NCI-H510A (cell line): Measurements from ENCODE around the gene SEMA3C.

Experiments
- DNase-seq: peaks from one replicate; lab custom pipeline; 2025; lab: John Stamatoyannopoulos, UW

Gene SEMA3C

GRCh38 chr7:80734011-80734410 is 184.8 kb downstream of the SEMA3C start:
- DNase-seq, result no peak

- DNase-seq, result no peak
Observed at GRCh38 chr7:80733333-80733915, 185.4 kb downstream of the SEMA3C start.

- no peak for DNase-seq
Observed at GRCh38 chr7:80732630-80733029, 186.2 kb downstream of the SEMA3C start.

GRCh38 chr7:80731281-80731680 is 187.6 kb downstream of the SEMA3C start:
- no peak for DNase-seq

GRCh38 chr7:80729591-80730320 is 189.1 kb downstream of the SEMA3C start:
- DNase-seq, result no peak

GRCh38 chr7:80726666-80727065 is 192.2 kb downstream of the SEMA3C start:
- no peak for DNase-seq

GRCh38 chr7:80725181-80725611 is 193.7 kb downstream of the SEMA3C start:
- DNase-seq, result no peak

- no peak for DNase-seq
Observed at GRCh38 chr7:80724249-80724871, 194.5 kb downstream of the SEMA3C start.

GRCh38 chr7:80722616-80723195 is 196.1 kb downstream of the SEMA3C start:
- no peak for DNase-seq

- DNase-seq, result no peak
Observed at GRCh38 chr7:80721883-80722615, 196.8 kb downstream of the SEMA3C start.

- no peak for DNase-seq
Observed at GRCh38 chr7:80720146-80720545, 198.7 kb downstream of the SEMA3C start.

GRCh38 chr7:80719261-80719660 is 199.6 kb downstream of the SEMA3C start:
- DNase-seq, result no peak

GRCh38 chr7:80711531-80711930 is 207.3 kb downstream of the SEMA3C start:
- DNase-seq, result no peak

- DNase-seq, result no peak
Observed at GRCh38 chr7:80708123-80708522, 210.7 kb downstream of the SEMA3C start.

GRCh38 chr7:80707318-80707717 is 211.5 kb downstream of the SEMA3C start:
- no peak for DNase-seq

GRCh38 chr7:80705130-80705781 is 213.6 kb downstream of the SEMA3C start:
- no peak for DNase-seq

GRCh38 chr7:80703272-80703671 is 215.6 kb downstream of the SEMA3C start:
- DNase-seq, result no peak

- no peak for DNase-seq
Observed at GRCh38 chr7:80699721-80700256, 219.1 kb downstream of the SEMA3C start.

- no peak for DNase-seq
Observed at GRCh38 chr7:80699045-80699638, 219.7 kb downstream of the SEMA3C start.
